ENCODE data around the gene LGR6. TPM values are rescaled to one million over a fixed set of nuclear protein-coding genes. Genes with fewer than 3 reads are reported as not detected.
"Not testable (repeated sequence)": the region's sequence is repeated elsewhere in the genome, so short reads cannot be mapped to it uniquely, and the experiment has no call there.

The LGR6 gene
- total RNA-seq, 1 experiment from 2014 or later: not detected

GRCh38 chr1:202187697-202188407 is 5.7 kb upstream of the LGR6 start:
- Histone ChIP-seq H3K9me3 (no peaks in the 10 kb centered on the region), H3K36me3 (no peaks in the 10 kb centered on the region), H3K27me3 (peaks cover under 1% of the 10 kb centered on the region; the same call in 1 of the 2 replicates), H3K4me3 (no peak overlapping the region)
- no peak for DNase-seq

- H3K4me3 ChIP-seq: no peak overlapping the region
- peak; percentile 71 for DNase-seq
- peaks cover 6% of the 10 kb centered on the region for H3K27me3 ChIP-seq
- H3K36me3 ChIP-seq: no peaks in the 10 kb centered on the region
- H3K9me3 ChIP-seq: no peaks in the 10 kb centered on the region
Measured at GRCh38 chr1:202189001-202189790, 4.4 kb upstream of the LGR6 start.

- no peak for DNase-seq
- peaks cover 6% of the 10 kb centered on the region for H3K27me3 ChIP-seq
Measured at GRCh38 chr1:202189918-202190715, 3.5 kb upstream of the LGR6 start.

GRCh38 chr1:202191391-202191790 is 2.2 kb upstream of the LGR6 start:
- H3K36me3 ChIP-seq, H3K9me3 ChIP-seq, DNase-seq, H3K4me3 ChIP-seq, H3K27me3 ChIP-seq: not testable (repeated sequence)

More at GRCh38 chr1:202189918-202190715, 3.5 kb upstream of the LGR6 start:
- no peaks in the 10 kb centered on the region for H3K9me3 ChIP-seq
- H3K36me3 ChIP-seq: no peaks in the 10 kb centered on the region
- H3K4me3 ChIP-seq: no peak overlapping the region

- Histone ChIP-seq H3K4me3 (no peak overlapping the region), H3K9me3 (no peaks in the 10 kb centered on the region), H3K36me3 (no peaks in the 10 kb centered on the region), H3K27me3 (peaks cover 6% of the 10 kb centered on the region)
- peak; percentile 45 for DNase-seq
Measured at GRCh38 chr1:202192770-202193613, 607 bp upstream of the LGR6 start.

GRCh38 chr1:202194328-202194648 is 689 bp downstream of the LGR6 start:
- H3K27me3 ChIP-seq: peaks cover 6% of the 10 kb centered on the region

GRCh38 chr1:202197653-202198365 is 4.2 kb downstream of the LGR6 start:
- H3K36me3 ChIP-seq: no peaks in the 10 kb centered on the region
- peaks cover 6% of the 10 kb centered on the region for H3K27me3 ChIP-seq
- DNase-seq: no peak
- no peak overlapping the region for H3K4me3 ChIP-seq
- no peaks in the 10 kb centered on the region for H3K9me3 ChIP-seq

More at GRCh38 chr1:202194328-202194648, 689 bp downstream of the LGR6 start:
- Histone ChIP-seq H3K9me3 (no peaks in the 10 kb centered on the region), H3K36me3 (no peaks in the 10 kb centered on the region), H3K4me3 (no peak overlapping the region)
- DNase-seq: no peak

- no peaks in the 10 kb centered on the region for H3K36me3 ChIP-seq
- peaks cover under 1% of the 10 kb centered on the region; the same call in 1 of the 2 replicates for H3K27me3 ChIP-seq
- H3K9me3 ChIP-seq: no peaks in the 10 kb centered on the region
- no peak for DNase-seq
- no peak overlapping the region for H3K4me3 ChIP-seq
Measured at GRCh38 chr1:202198366-202198724, 4.7 kb downstream of the LGR6 start.

GRCh38 chr1:202199040-202199889 is 5.7 kb downstream of the LGR6 start:
- Histone ChIP-seq H3K27me3 (no peaks in the 10 kb centered on the region), H3K9me3 (no peaks in the 10 kb centered on the region), H3K36me3 (no peaks in the 10 kb centered on the region), H3K4me3 (no peak overlapping the region)
- DNase-seq: no peak

- no peaks in the 10 kb centered on the region for H3K36me3 ChIP-seq
- no peaks in the 10 kb centered on the region for H3K27me3 ChIP-seq
- DNase-seq: no peak
- H3K9me3 ChIP-seq: no peaks in the 10 kb centered on the region
- H3K4me3 ChIP-seq: no peak overlapping the region
Measured at GRCh38 chr1:202200112-202200548, 6.5 kb downstream of the LGR6 start.

- H3K27me3 ChIP-seq: no peaks in the 10 kb centered on the region
- H3K9me3 ChIP-seq: no peaks in the 10 kb centered on the region
- DNase-seq: no peak
Measured at GRCh38 chr1:202200669-202201068, 7.1 kb downstream of the LGR6 start.

GRCh38 chr1:202201266-202201665 is 7.7 kb downstream of the LGR6 start:
- no peaks in the 10 kb centered on the region for H3K9me3 ChIP-seq
- no peaks in the 10 kb centered on the region for H3K36me3 ChIP-seq
- H3K4me3 ChIP-seq: no peak overlapping the region
- DNase-seq: no peak
- no peaks in the 10 kb centered on the region for H3K27me3 ChIP-seq

More at GRCh38 chr1:202200669-202201068, 7.1 kb downstream of the LGR6 start:
- Histone ChIP-seq H3K36me3 (no peaks in the 10 kb centered on the region), H3K4me3 (no peak overlapping the region)

- no peak for DNase-seq
- no peaks in the 10 kb centered on the region for H3K36me3 ChIP-seq
- H3K4me3 ChIP-seq: no peak overlapping the region
- no peaks in the 10 kb centered on the region for H3K27me3 ChIP-seq
- H3K9me3 ChIP-seq: no peaks in the 10 kb centered on the region
Measured at GRCh38 chr1:202201971-202202370, 8.4 kb downstream of the LGR6 start.

- DNase-seq: no peak
- H3K9me3 ChIP-seq: no peaks in the 10 kb centered on the region
- no peaks in the 10 kb centered on the region for H3K27me3 ChIP-seq
- no peak overlapping the region for H3K4me3 ChIP-seq
- no peaks in the 10 kb centered on the region for H3K36me3 ChIP-seq
Measured at GRCh38 chr1:202202500-202203168, 9.0 kb downstream of the LGR6 start.
